Keratinocyte (primary cell): ENCODE measurements around the gene FGF19. TPM values are rescaled to one million over a fixed set of nuclear protein-coding genes. Genes with fewer than 3 reads are reported as not detected.

Source experiments
- DNase-seq: peaks from one replicate; pipeline ENCODE4 v3.0.0-alpha.2; 2011; ENCODE audit warnings: low read depth, missing footprints, low spot score
- FAIRE-seq: peaks from 2 replicates; lab custom pipeline; 2011; peaks lifted over from hg19 to GRCh38; lab: Jason Lieb, UNC
- H2AFZ ChIP-seq: 2 replicates; pipeline ENCODE4 v1.6.0; 2012; ENCODE audit warnings: low read length, control low read depth, inconsistent platforms; ENCODE audit not compliant: control insufficient read depth
- H3K27ac ChIP-seq: 2 replicates; pipeline ENCODE4 v1.5.1; 2011; ENCODE audit warnings: low read length; ENCODE audit not compliant: control insufficient read depth, insufficient read depth
- H3K27me3 ChIP-seq: 3 replicates; pipeline ENCODE4 v1.6.0; 2011; ENCODE audit warnings: low read length; ENCODE audit not compliant: control insufficient read depth, insufficient read depth; ENCODE audit errors: extremely low read depth
- H3K36me3 ChIP-seq, 2 experiments: 2 replicates in 1 of 2; 3 replicates in 1 of 2; pipeline ENCODE4 v1.5.1; 2011; ENCODE audit warnings: low read length in 2 of 2, mild to moderate bottlenecking in 1 of 2; ENCODE audit not compliant: control insufficient read depth in 2 of 2, insufficient read depth in 2 of 2; ENCODE audit errors: extremely low read depth in 1 of 2
- H3K4me1 ChIP-seq: 3 replicates; pipeline ENCODE4 v1.5.1; 2011; ENCODE audit warnings: low read length; ENCODE audit not compliant: control insufficient read depth, insufficient read depth; ENCODE audit errors: extremely low read depth
- H3K4me2 ChIP-seq: 3 replicates; pipeline ENCODE4 v1.6.0; 2011; ENCODE audit warnings: low read depth, low read length; ENCODE audit not compliant: control insufficient read depth, insufficient read depth; ENCODE audit errors: extremely low read depth
- H3K4me3 ChIP-seq, 3 experiments: fragments of 200-600 bp in 1 of 3; sonication (generic) in 1 of 3; 2 replicates in 2 of 3; 3 replicates in 1 of 3; pipeline ENCODE4 v1.5.1; 2011 to 2016; ENCODE audit warnings: low read length in 3 of 3, mild to moderate bottlenecking in 3 of 3, control low read depth in 2 of 3, inconsistent platforms in 1 of 3, low read depth in 1 of 3, mixed read lengths in 1 of 3, mixed run types in 1 of 3, moderate library complexity in 1 of 3; ENCODE audit not compliant: control insufficient read depth in 2 of 3, insufficient read depth in 2 of 3; ENCODE audit errors: extremely low read depth in 1 of 3
- H3K79me2 ChIP-seq: 2 replicates; pipeline ENCODE4 v1.6.0; 2012; ENCODE audit warnings: low read length; ENCODE audit not compliant: control insufficient read depth, insufficient read depth
- H3K9ac ChIP-seq: 3 replicates; pipeline ENCODE4 v1.6.0; 2011; ENCODE audit warnings: low read length; ENCODE audit not compliant: control insufficient read depth, insufficient read depth; ENCODE audit errors: extremely low read depth
- H3K9me1 ChIP-seq: 3 replicates; pipeline ENCODE4 v1.6.0; 2011; ENCODE audit warnings: low read length; ENCODE audit not compliant: control insufficient read depth, insufficient read depth; ENCODE audit errors: extremely low read depth
- H3K9me3 ChIP-seq: 2 replicates; pipeline ENCODE4 v1.5.1; 2012; ENCODE audit warnings: low read depth, low read length; ENCODE audit not compliant: control insufficient read depth
- H4K20me1 ChIP-seq: 3 replicates; pipeline ENCODE4 v1.6.0; 2011; ENCODE audit warnings: low read length; ENCODE audit not compliant: control insufficient read depth, insufficient read depth; ENCODE audit errors: extremely low read depth
- EZH2 ChIP-seq: IDR thresholded peaks from one replicate; pipeline ENCODE4 v1.6.1; 2012; ENCODE audit warnings: inconsistent platforms, mild to moderate bottlenecking, low read length, moderate library complexity
- dilution Hi-C: fragments of 300-500 bp; cut with MboI; formaldehyde crosslinking; loops from one replicate; pipeline ENCODE4 v1.7.0; 2020; ENCODE audit warnings: low sequenced_read_pairs; ENCODE audit not compliant: extremely low pct_ligation_motif_present
- polyA plus RNA-seq, 5 experiments: library from polyadenylated mRNA; depleted of rRNA in 3 of 5; stranded (reverse) in 3 of 5; stranded (forward) in 1 of 5; unstranded in 1 of 5; fragments of >200 nt; gene quantifications; 1 replicate in 1 of 5; 2 replicates in 3 of 5; 3 replicates in 1 of 5; pipeline versions ENCODE4 v1.2.1 to v1.2.3, GENCODE V29; 2011 to 2012; ENCODE audit warnings: missing spikeins in 2 of 5, low read depth in 1 of 5, low replicate concordance in 1 of 5
- TF ChIP-seq, protein P1 (sequence below), 3 experiments: IDR thresholded peaks in 1 of 3; conservative IDR thresholded peaks in 1 of 3; optimal IDR thresholded peaks in 1 of 3; 2 replicates in 2 of 3; 3 replicates in 1 of 3; pipeline versions ENCODE3 to v1.5.1; 2011; ENCODE audit warnings: low read length in 3 of 3, mild to moderate bottlenecking in 3 of 3, moderate library complexity in 2 of 3, control low read depth in 1 of 3, inconsistent platforms in 1 of 3; ENCODE audit not compliant: insufficient read depth in 2 of 3; ENCODE audit errors: extremely low read depth in 1 of 3

FGF19 gene
- polyA plus RNA-seq, 1 donor (not counting 4 experiments of a cell fraction or from before 2014, with no cell fraction given), result 0.08 TPM

DNA sequence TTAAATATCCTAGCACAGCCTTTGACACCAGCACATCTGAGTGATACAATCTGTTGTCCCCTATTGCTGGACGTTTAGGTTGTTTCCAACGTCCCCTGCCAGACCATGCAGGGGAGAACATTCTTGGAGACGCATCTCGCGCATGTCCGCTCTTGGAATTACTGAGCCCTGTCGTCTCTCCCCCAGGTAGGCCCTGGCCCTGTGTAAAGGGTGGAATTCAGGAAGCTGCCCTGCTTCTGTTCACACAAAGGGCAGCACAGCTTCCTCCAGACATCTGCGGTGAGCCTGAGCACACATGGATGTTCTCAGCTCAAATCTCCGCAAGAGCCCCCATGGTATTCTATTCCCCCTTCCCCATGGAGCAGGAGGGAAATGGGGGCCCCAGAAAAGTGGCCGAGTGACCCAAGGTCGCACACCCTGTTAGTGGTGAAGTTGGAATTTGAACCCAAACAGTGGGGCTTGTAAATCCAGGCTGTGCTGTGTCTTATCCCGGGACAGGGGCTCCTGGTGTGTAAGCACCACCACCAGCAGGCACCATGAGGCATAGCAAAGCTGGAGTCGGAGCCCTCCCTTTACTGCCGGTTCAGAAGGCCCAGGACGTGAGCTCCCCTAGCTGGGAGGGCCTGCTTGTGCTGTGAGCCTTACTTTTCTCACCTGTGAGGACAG, 5.0 kb upstream of the FGF19 start:
- Histone ChIP-seq H3K27ac (no peak overlapping the region), H3K36me3 (no peaks in the 10 kb centered on the region), H3K9ac (no peak overlapping the region), H3K4me2 (no peak overlapping the region), H3K27me3 (peaks cover 10% of the 10 kb centered on the region), H3K4me3 (no peak overlapping the region), H3K79me2 (no peaks in the 10 kb centered on the region), H3K9me1 (no peaks in the 10 kb centered on the region), H2AFZ (no peak overlapping the region), H3K4me1 (peaks cover 15% of the 10 kb centered on the region), H3K9me3 (no peaks in the 10 kb centered on the region), H4K20me1 (no peaks in the 10 kb centered on the region)
- FAIRE-seq (no peak), DNase-seq (no peak)
- dilution Hi-C loops, result no loop called here
- TF ChIP-seq, protein P1, sequence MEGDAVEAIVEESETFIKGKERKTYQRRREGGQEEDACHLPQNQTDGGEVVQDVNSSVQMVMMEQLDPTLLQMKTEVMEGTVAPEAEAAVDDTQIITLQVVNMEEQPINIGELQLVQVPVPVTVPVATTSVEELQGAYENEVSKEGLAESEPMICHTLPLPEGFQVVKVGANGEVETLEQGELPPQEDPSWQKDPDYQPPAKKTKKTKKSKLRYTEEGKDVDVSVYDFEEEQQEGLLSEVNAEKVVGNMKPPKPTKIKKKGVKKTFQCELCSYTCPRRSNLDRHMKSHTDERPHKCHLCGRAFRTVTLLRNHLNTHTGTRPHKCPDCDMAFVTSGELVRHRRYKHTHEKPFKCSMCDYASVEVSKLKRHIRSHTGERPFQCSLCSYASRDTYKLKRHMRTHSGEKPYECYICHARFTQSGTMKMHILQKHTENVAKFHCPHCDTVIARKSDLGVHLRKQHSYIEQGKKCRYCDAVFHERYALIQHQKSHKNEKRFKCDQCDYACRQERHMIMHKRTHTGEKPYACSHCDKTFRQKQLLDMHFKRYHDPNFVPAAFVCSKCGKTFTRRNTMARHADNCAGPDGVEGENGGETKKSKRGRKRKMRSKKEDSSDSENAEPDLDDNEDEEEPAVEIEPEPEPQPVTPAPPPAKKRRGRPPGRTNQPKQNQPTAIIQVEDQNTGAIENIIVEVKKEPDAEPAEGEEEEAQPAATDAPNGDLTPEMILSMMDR (optimal IDR thresholded peaks at IDR 0.05 in 1 of 3, IDR thresholded peaks at IDR 0.05 in 1 of 3, conservative IDR thresholded peaks at IDR 0.05 in 1 of 3; ENCODE audit: extremely low read depth in 1 of 3, insufficient read depth in 2 of 3, low read length in 3 of 3), result no peak
- no peak for TF ChIP-seq EZH2

DNA sequence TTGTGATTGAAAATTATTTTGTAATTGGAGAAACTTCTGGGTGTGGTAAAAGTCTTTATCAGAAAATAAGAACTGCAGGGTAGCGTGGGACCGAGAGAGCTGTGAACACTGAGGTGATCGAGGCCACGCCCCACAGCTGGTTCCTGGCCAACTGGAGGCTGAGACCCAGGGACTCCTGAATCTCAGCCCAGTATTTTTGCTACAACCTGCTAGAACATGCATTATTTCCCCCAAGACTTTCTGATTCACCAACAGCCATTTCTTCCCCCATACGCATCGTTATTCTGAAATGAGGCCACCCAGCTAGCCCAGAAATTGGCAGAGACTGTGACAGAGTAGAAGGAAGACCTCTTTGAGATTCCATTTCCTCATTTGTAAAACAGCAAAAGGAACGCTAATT, 3.4 kb upstream of the FGF19 start:
- Histone ChIP-seq H2AFZ (peak overlapping the region; percentile 61), H3K9ac (peak overlapping the region; percentile 26), H4K20me1 (no peaks in the 10 kb centered on the region), H3K27ac (peak overlapping the region; percentile 15), H3K9me1 (no peaks in the 10 kb centered on the region), H3K4me3 (peak overlapping the region in 2 of 3 experiments; percentile 36 to 60), H3K79me2 (no peaks in the 10 kb centered on the region), H3K36me3 (no peaks in the 10 kb centered on the region), H3K27me3 (peaks cover 26% of the 10 kb centered on the region), H3K4me1 (peaks cover 15% of the 10 kb centered on the region), H3K4me2 (peak overlapping the region; percentile 90), H3K9me3 (no peaks in the 10 kb centered on the region)
- DNase-seq (peak; percentile 57), FAIRE-seq (peak; percentile 88)
- TF ChIP-seq, protein P1 (optimal IDR thresholded peaks at IDR 0.05 in 1 of 3, IDR thresholded peaks at IDR 0.05 in 1 of 3, conservative IDR thresholded peaks at IDR 0.05 in 1 of 3; ENCODE audit: extremely low read depth in 1 of 3, insufficient read depth in 2 of 3, low read length in 3 of 3), result no peak
- TF ChIP-seq EZH2, result no peak
- dilution Hi-C loops, result no loop called here
